Suprapubic skin (tissue), 3 donors: Measurements from ENCODE around the gene SULF2.

ENCODE experiments used
- CTCF ChIP-seq, 2 donors: fragments of 200-600 bp in 1 of 2; fragments of 450-650 bp in 1 of 2; sonication (generic) in 1 of 2; IDR thresholded peaks; one replicate each; pipeline ENCODE4 v1.5.1; 2016 to 2019; ENCODE audit warnings: antibody characterized with exemption in 2 of 2, mild to moderate bottlenecking in 1 of 2, moderate library complexity in 1 of 2
- POLR2A ChIP-seq, 2 donors: fragments of 450-650 bp; IDR thresholded peaks; one replicate each; pipeline ENCODE4 v1.6.1; 2017; ENCODE audit warnings: antibody characterized with exemption in 2 of 2, mild to moderate bottlenecking in 2 of 2, moderate library complexity in 2 of 2

GRCh38 chr20:47790580-47790965 is 5.3 kb upstream of the SULF2 start:
- no peak for TF ChIP-seq POLR2A (IDR thresholded peaks at IDR 0.05)
- no peak for TF ChIP-seq CTCF (IDR thresholded peaks at IDR 0.05)
